HEK293 (cell line): ENCODE measurements around the gene UBE2D2.

Experiments
- BCL11B ChIP-seq: fragments of 450-650 bp; formaldehyde crosslinking; IDR thresholded peaks from 2 replicates; pipeline ENCODE4 v1.5.1; 2016; ENCODE audit warnings: low read depth, missing biosample characterization, missing genetic modification characterization
- IKZF3 ChIP-seq: fragments of 450-650 bp; IDR thresholded peaks from 2 replicates; pipeline ENCODE4 v1.5.0; 2018; ENCODE audit warnings: missing biosample characterization, mild to moderate bottlenecking, missing genetic modification characterization, moderate library complexity
- KLF8 ChIP-seq: fragments of 450-650 bp; formaldehyde crosslinking; IDR thresholded peaks from 2 replicates; pipeline ENCODE4 v1.5.1; 2016; ENCODE audit warnings: missing biosample characterization, missing genetic modification characterization
- MYNN ChIP-seq: fragments of 450-650 bp; formaldehyde crosslinking; IDR thresholded peaks from 2 replicates; pipeline ENCODE4 v1.5.1; 2016; ENCODE audit warnings: missing biosample characterization, missing genetic modification characterization, borderline replicate concordance
- SP3 ChIP-seq: fragments of 450-650 bp; formaldehyde crosslinking; IDR thresholded peaks from 2 replicates; pipeline ENCODE4 v1.5.1; 2016; ENCODE audit warnings: missing biosample characterization, missing genetic modification characterization
- WT1 ChIP-seq: fragments of 450-650 bp; formaldehyde crosslinking; IDR thresholded peaks from 2 replicates; pipeline ENCODE4 v1.5.1; 2016; ENCODE audit warnings: missing biosample characterization, missing genetic modification characterization
- ZFHX2 ChIP-seq: fragments of 450-650 bp; formaldehyde crosslinking; conservative IDR thresholded peaks from 2 replicates; pipeline ENCODE4 v1.5.1; 2016; ENCODE audit warnings: missing biosample characterization, missing genetic modification characterization
- ZFP69B ChIP-seq: fragments of 450-650 bp; formaldehyde crosslinking; IDR thresholded peaks from 2 replicates; pipeline ENCODE4 v1.5.1; 2016; ENCODE audit warnings: missing biosample characterization, missing genetic modification characterization
- ZNF157 ChIP-seq: fragments of 450-650 bp; formaldehyde crosslinking; IDR thresholded peaks from 2 replicates; pipeline ENCODE4 v1.5.1; 2016; ENCODE audit warnings: missing biosample characterization, missing genetic modification characterization
- ZNF202 ChIP-seq: fragments of 450-650 bp; formaldehyde crosslinking; IDR thresholded peaks from 2 replicates; pipeline ENCODE4 v1.5.1; 2016; ENCODE audit warnings: missing biosample characterization, missing genetic modification characterization, borderline replicate concordance
- ZNF423 ChIP-seq: fragments of 450-650 bp; formaldehyde crosslinking; IDR thresholded peaks from 2 replicates; pipeline ENCODE4 v1.5.1; 2016; ENCODE audit warnings: missing biosample characterization, missing genetic modification characterization
- ZNF449 ChIP-seq: fragments of 450-650 bp; formaldehyde crosslinking; IDR thresholded peaks from 2 replicates; pipeline ENCODE4 v1.5.1; 2017; ENCODE audit warnings: missing biosample characterization, mild to moderate bottlenecking, missing genetic modification characterization, moderate library complexity
- ZNF501 ChIP-seq: fragments of 450-650 bp; formaldehyde crosslinking; IDR thresholded peaks from 2 replicates; pipeline ENCODE4 v1.5.1; 2016; ENCODE audit warnings: missing biosample characterization, missing genetic modification characterization
- ZNF549 ChIP-seq: fragments of 450-650 bp; IDR thresholded peaks from 2 replicates; pipeline ENCODE4 v1.5.1; 2018; ENCODE audit warnings: missing biosample characterization, missing genetic modification characterization, mild to moderate bottlenecking, inconsistent platforms, moderate library complexity
- ZNF555 ChIP-seq: fragments of 450-650 bp; formaldehyde crosslinking; conservative IDR thresholded peaks from 2 replicates; pipeline ENCODE4 v1.5.1; 2017; ENCODE audit warnings: missing biosample characterization, mild to moderate bottlenecking, missing genetic modification characterization, inconsistent platforms
- ZNF585B ChIP-seq: fragments of 450-650 bp; formaldehyde crosslinking; IDR thresholded peaks from 2 replicates; pipeline ENCODE4 v1.5.1; 2016; ENCODE audit warnings: missing biosample characterization, missing genetic modification characterization
- ZNF610 ChIP-seq: fragments of 450-650 bp; formaldehyde crosslinking; IDR thresholded peaks from 2 replicates; pipeline ENCODE4 v1.5.1; 2016; ENCODE audit warnings: missing biosample characterization, missing genetic modification characterization, borderline replicate concordance
- ZNF626 ChIP-seq: fragments of 450-650 bp; sonication (Bioruptor Pico); formaldehyde crosslinking; IDR thresholded peaks from 2 replicates; pipeline ENCODE4 v1.5.1; 2018; ENCODE audit warnings: missing biosample characterization, missing genetic modification characterization, inconsistent platforms
- ZNF645 ChIP-seq: fragments of 450-650 bp; formaldehyde crosslinking; IDR thresholded peaks from 2 replicates; pipeline ENCODE4; 2016; ENCODE audit warnings: missing biosample characterization, missing genetic modification characterization
- ZNF658 ChIP-seq: fragments of 450-650 bp; formaldehyde crosslinking; IDR thresholded peaks from 2 replicates; pipeline ENCODE4; 2016; ENCODE audit warnings: missing biosample characterization, missing genetic modification characterization
- ZSCAN23 ChIP-seq: fragments of 450-650 bp; formaldehyde crosslinking; IDR thresholded peaks from 2 replicates; pipeline ENCODE4 v1.5.1; 2016; ENCODE audit warnings: missing biosample characterization, missing genetic modification characterization
- TF ChIP-seq, protein P1 (sequence below): fragments of 450-650 bp; formaldehyde crosslinking; IDR thresholded peaks from 2 replicates; pipeline ENCODE4 v1.5.1; 2017; ENCODE audit warnings: missing biosample characterization, missing genetic modification characterization
- TF ChIP-seq, protein P2 (sequence below): fragments of 450-650 bp; formaldehyde crosslinking; IDR thresholded peaks from 2 replicates; pipeline ENCODE4 v1.5.1; 2016; ENCODE audit warnings: missing biosample characterization, missing genetic modification characterization
- TF ChIP-seq, protein P3 (sequence below): fragments of 450-650 bp; formaldehyde crosslinking; IDR thresholded peaks from 2 replicates; pipeline ENCODE4 v1.5.1; 2016; ENCODE audit warnings: missing biosample characterization, missing genetic modification characterization
- TF ChIP-seq, protein P4 (sequence below): fragments of 450-650 bp; formaldehyde crosslinking; IDR thresholded peaks from 2 replicates; pipeline ENCODE4 v1.5.1; 2016; ENCODE audit warnings: missing biosample characterization, missing genetic modification characterization, low read depth
- TF ChIP-seq, protein P5 (sequence below): fragments of 450-650 bp; formaldehyde crosslinking; IDR thresholded peaks from 2 replicates; pipeline ENCODE4 v1.5.1; 2016; ENCODE audit warnings: missing biosample characterization, missing genetic modification characterization

UBE2D2 gene

DNA sequence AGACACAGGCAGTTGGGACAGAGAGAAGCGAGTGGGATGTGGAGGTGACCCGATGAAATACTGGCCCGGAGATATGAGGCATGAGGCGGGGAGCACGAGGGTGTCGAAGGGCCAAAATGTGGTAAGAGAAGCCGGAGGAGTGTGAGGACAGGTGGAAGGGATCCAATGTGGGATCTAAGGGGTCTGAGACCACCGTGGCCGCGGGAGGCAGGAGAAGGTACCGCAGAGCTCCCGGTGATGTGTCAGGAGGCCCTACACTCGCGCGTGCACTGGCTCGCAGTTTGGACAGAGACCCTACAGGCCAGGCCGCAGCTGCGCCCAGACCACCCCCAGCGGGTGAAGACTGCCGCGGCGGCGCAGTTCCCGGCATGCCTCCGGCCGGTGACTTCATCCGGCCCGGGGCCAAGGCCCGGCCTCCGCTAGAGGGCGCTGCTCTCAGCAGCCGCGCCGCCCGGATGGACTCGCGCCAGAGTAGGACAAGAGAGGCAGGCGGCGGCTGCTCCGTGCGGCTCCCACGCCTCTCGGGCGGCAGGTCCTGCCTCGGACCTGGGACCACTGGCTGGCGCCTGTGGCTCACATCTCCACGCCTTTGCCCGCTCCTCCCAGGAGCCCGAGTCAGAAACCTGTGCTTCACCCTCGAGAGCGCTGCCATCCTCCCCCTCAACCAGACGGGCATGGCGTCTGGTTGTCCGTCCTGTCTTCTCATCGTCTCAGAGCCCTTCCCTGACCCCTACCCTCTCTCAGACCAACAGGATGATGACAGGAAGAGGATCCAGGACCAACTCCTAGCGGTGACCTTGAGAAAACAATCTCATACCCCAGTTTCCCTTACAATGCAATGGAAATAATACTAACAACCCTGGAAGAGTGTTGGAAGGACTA lies 43.2 kb upstream of the UBE2D2 start (continued):
- TF ChIP-seq ZNF645 (tag by site-specific recombination) (peak; percentile 15), IKZF3 (tag by site-specific recombination) (peak; percentile 74), ZSCAN23 (0 out of 2 replicates have a peak, but pooled peaks have one; percentile 86), MYNN (tag by site-specific recombination) (peak; percentile 21; the same call in 1 of the 2 replicates), ZNF549 (tag by site-specific recombination) (no peak), ZNF501 (tag by site-specific recombination) (peak; percentile 96), ZNF423 (tag by site-specific recombination) (peak; percentile 41; the same call in 1 of the 2 replicates), ZFHX2 (tag by site-specific recombination) (peak; percentile 76), ZNF626 (tag by site-specific recombination) (no peak), KLF8 (tag by site-specific recombination) (peak; percentile 84), SP3 (tag by site-specific recombination) (peak; percentile 73), WT1 (tag by site-specific recombination) (peak; percentile 58), ZNF585B (tag by site-specific recombination) (0 out of 2 replicates have a peak, but pooled peaks have one; percentile 16), ZNF658 (peak; percentile 93; the same call in 1 of the 2 replicates), ZNF202 (no peak), BCL11B (tag by site-specific recombination) (peak; percentile 98), ZNF610 (tag by site-specific recombination) (peak; percentile 88), ZFP69B (tag by site-specific recombination) (peak; percentile 84), ZNF449 (tag by site-specific recombination) (peak; percentile 94), ZNF157 (tag by site-specific recombination) (no peak), ZNF555 (tag by site-specific recombination) (no peak)
- TF ChIP-seq, protein P1, sequence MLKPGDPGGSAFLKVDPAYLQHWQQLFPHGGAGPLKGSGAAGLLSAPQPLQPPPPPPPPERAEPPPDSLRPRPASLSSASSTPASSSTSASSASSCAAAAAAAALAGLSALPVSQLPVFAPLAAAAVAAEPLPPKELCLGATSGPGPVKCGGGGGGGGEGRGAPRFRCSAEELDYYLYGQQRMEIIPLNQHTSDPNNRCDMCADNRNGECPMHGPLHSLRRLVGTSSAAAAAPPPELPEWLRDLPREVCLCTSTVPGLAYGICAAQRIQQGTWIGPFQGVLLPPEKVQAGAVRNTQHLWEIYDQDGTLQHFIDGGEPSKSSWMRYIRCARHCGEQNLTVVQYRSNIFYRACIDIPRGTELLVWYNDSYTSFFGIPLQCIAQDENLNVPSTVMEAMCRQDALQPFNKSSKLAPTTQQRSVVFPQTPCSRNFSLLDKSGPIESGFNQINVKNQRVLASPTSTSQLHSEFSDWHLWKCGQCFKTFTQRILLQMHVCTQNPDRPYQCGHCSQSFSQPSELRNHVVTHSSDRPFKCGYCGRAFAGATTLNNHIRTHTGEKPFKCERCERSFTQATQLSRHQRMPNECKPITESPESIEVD: no peak
- TF ChIP-seq, protein P2, sequence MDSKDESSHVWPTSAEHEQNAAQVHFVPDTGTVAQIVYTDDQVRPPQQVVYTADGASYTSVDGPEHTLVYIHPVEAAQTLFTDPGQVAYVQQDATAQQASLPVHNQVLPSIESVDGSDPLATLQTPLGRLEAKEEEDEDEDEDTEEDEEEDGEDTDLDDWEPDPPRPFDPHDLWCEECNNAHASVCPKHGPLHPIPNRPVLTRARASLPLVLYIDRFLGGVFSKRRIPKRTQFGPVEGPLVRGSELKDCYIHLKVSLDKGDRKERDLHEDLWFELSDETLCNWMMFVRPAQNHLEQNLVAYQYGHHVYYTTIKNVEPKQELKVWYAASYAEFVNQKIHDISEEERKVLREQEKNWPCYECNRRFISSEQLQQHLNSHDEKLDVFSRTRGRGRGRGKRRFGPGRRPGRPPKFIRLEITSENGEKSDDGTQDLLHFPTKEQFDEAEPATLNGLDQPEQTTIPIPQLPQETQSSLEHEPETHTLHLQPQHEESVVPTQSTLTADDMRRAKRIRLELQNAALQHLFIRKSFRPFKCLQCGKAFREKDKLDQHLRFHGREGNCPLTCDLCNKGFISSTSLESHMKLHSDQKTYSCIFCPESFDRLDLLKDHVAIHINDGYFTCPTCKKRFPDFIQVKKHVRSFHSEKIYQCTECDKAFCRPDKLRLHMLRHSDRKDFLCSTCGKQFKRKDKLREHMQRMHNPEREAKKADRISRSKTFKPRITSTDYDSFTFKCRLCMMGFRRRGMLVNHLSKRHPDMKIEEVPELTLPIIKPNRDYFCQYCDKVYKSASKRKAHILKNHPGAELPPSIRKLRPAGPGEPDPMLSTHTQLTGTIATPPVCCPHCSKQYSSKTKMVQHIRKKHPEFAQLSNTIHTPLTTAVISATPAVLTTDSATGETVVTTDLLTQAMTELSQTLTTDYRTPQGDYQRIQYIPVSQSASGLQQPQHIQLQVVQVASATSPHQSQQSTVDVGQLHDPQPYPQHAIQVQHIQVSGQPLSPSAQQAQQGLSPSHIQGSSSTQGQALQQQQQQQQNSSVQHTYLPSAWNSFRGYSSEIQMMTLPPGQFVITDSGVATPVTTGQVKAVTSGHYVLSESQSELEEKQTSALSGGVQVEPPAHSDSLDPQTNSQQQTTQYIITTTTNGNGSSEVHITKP (tag by site-specific recombination): peak; percentile 75
- TF ChIP-seq, protein P3, sequence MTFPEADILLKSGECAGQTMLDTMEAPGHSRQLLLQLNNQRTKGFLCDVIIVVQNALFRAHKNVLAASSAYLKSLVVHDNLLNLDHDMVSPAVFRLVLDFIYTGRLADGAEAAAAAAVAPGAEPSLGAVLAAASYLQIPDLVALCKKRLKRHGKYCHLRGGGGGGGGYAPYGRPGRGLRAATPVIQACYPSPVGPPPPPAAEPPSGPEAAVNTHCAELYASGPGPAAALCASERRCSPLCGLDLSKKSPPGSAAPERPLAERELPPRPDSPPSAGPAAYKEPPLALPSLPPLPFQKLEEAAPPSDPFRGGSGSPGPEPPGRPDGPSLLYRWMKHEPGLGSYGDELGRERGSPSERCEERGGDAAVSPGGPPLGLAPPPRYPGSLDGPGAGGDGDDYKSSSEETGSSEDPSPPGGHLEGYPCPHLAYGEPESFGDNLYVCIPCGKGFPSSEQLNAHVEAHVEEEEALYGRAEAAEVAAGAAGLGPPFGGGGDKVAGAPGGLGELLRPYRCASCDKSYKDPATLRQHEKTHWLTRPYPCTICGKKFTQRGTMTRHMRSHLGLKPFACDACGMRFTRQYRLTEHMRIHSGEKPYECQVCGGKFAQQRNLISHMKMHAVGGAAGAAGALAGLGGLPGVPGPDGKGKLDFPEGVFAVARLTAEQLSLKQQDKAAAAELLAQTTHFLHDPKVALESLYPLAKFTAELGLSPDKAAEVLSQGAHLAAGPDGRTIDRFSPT (tag by site-specific recombination): peak; percentile 96
- TF ChIP-seq, protein P4, sequence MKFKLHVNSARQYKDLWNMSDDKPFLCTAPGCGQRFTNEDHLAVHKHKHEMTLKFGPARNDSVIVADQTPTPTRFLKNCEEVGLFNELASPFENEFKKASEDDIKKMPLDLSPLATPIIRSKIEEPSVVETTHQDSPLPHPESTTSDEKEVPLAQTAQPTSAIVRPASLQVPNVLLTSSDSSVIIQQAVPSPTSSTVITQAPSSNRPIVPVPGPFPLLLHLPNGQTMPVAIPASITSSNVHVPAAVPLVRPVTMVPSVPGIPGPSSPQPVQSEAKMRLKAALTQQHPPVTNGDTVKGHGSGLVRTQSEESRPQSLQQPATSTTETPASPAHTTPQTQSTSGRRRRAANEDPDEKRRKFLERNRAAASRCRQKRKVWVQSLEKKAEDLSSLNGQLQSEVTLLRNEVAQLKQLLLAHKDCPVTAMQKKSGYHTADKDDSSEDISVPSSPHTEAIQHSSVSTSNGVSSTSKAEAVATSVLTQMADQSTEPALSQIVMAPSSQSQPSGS (tag by site-specific recombination): peak; percentile 95
- TF ChIP-seq, protein P5, sequence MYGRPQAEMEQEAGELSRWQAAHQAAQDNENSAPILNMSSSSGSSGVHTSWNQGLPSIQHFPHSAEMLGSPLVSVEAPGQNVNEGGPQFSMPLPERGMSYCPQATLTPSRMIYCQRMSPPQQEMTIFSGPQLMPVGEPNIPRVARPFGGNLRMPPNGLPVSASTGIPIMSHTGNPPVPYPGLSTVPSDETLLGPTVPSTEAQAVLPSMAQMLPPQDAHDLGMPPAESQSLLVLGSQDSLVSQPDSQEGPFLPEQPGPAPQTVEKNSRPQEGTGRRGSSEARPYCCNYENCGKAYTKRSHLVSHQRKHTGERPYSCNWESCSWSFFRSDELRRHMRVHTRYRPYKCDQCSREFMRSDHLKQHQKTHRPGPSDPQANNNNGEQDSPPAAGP (tag by site-specific recombination): peak; percentile 96
